SH-SY5Y (cell line): ENCODE measurements around the gene METTL21A.

Experiments
- GATA2 ChIP-seq: IDR thresholded peaks from 2 replicates; pipeline ENCODE4 v1.6.1; 2011; ENCODE audit warnings: mild to moderate bottlenecking, low read depth, low read length
- GATA3 ChIP-seq: IDR thresholded peaks from 2 replicates; pipeline ENCODE4 v1.6.1; 2011; ENCODE audit warnings: low read depth, mild to moderate bottlenecking, low read length, moderate library complexity

Gene METTL21A

DNA sequence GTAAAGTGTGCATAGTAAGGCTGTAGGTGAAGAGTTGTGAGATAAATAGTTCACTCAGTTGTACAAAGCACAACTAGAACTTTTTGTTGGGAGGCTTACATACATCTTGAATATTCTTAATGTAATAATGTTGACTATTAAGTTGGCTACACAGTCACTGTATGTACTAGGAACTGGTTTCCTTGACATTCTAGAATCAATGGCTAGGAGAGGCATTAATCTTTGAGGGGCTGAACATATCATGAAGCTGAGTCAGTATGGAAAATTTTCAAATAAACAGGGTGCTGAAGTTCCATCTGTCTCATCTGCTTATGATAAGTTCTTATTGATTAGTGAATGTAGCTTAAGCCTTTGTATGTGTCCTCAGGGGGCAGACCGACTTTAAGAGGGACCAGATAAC, 23.4 kb downstream of the METTL21A start:
- TF ChIP-seq GATA3 (no peak), GATA2 (no peak)

DNA sequence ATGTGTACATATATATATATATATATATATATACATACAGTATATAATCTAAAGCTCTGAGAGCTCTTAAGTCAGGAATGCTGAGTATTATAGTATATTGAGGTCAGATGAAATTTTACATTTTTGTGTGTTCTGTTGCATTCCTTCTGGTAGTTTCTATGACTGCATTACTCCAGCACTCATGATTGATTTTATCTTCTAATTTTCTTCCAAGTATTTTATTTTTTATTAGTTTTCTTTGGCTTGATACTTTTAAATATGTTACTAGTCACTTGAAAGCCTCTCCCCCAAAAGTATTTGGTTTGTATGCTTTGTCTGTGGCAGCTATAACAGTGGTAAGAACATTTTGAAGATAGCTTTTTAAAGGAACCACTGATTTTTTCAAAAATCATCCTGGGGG, 25.0 kb downstream of the METTL21A start:
- TF ChIP-seq GATA2 (no peak), GATA3 (no peak)

DNA sequence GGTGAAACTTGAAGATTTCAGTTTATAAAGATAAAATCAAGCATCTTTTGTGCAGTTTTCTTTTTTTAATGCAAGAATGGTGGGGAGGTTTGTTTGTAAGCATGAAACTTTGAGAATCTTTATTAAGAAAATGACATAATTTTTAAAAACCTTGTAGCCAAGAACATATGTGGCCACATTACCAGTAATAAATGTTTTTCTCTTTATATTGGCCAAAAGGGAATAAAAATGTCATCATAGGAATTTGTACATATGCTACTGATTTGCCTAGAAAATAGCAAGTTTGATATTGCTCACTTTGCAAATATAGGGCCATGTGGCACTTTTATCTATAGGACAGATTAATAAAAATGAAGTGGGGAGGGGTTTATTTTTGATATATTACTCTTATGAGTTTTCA, 25.6 kb downstream of the METTL21A start:
- TF ChIP-seq GATA2: no peak
- no peak for TF ChIP-seq GATA3

GRCh38 chr2:207594731-207595130, 30.5 kb downstream of the METTL21A start:
- no peak for TF ChIP-seq GATA2
- TF ChIP-seq GATA3: no peak

DNA sequence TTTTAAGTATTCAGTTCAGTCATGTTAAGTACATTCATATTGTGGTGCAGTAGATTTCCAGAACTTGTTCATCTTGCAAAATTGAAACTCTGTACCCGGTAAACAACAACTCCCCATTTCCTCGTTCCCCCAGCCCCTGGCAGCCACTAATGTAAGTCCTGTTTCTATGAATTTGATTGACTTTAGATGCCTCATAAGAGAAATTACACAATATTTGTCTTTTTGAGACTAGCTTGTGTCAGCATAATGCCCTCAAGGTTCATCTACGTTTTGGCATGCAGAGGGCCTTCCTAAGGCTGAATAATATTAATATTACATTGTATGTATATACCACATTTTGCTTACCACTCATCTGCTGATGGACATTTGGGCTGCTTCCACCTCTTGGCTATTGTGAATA, 30.9 kb downstream of the METTL21A start:
- TF ChIP-seq GATA2 (no peak), GATA3 (no peak)

GRCh38 chr2:207593277-207593676, 31.9 kb downstream of the METTL21A start:
- TF ChIP-seq GATA2: no peak
- TF ChIP-seq GATA3: no peak

DNA sequence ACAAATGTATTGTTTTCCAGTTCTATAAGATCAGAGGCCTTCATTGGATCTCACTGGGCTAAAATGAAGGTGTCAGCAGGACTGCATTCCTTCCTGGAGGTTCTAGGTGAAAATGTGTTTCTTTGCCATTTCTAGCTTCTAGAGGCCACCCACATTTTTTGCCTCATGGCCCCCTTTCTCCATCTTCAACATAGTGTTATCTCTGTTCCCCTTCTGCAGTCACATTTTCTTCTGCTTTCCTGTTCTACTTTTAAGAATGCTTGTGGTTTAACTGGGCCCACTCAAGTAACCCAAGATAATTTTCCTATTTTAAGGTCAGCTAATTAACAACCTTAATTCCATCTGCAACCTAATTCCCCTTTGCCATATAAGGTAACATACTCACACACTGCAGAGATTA, 36.1 kb downstream of the METTL21A start:
- TF ChIP-seq GATA2 (no peak), GATA3 (no peak)

- TF ChIP-seq GATA2: no peak
- TF ChIP-seq GATA3: no peak
These were observed 37.9 kb downstream of the METTL21A start for GRCh38 chr2:207587305-207587704.

DNA sequence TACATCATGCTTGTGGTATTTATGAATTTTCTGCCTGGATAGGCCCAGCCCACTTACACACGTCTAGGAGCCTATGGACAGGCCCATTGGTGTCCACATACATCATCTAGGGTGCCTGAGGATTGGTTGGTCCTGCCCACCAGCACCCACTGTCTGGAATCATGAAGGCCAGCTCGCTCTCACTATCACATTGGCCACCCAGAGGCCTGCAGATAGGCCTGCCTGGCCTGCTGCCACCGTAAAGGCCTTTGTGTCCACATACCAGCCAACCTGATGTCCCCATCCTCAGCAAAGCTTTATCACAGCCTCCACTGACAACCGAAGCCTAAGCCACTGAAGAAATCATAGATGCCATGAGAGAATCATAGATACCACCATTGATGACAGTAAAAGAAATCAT, 40.2 kb downstream of the METTL21A start:
- TF ChIP-seq GATA3 (no peak), GATA2 (no peak)

DNA sequence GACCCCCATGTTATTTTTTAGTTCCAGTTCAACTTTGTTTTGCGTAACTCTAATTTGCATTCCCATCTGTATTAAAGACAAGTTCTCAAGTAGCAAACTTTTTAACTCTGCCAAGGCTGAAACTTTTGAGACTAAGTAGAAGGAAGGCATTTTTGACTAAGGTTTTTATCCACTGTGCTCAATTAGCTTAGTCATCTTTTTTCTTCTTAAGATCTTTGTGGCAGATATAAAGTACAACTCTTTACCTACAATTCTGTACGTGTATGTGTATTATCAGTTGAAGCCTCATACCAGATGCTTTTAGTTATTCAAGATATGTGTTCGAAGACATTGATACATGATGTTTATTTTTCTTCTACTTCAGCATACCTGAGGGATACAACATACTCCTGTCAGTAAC, 53.8 kb downstream of the METTL21A start:
- TF ChIP-seq GATA3: no peak
- TF ChIP-seq GATA2: no peak

- no peak for TF ChIP-seq GATA2
- TF ChIP-seq GATA3: no peak
These were observed 57.5 kb downstream of the METTL21A start for GRCh38 chr2:207567671-207568070.

GRCh38 chr2:207565736-207566500, 59.3 kb downstream of the METTL21A start:
- TF ChIP-seq GATA2: no peak
- TF ChIP-seq GATA3: no peak
